ENCODE data around the gene RGS4. TPM values are rescaled to one million over a fixed set of nuclear protein-coding genes. Genes with fewer than 3 reads are reported as not detected.

The RGS4 gene
- total and polyA plus RNA-seq, 10 donors = 0.38 to 3.8 (median 1.6) TPM

DNA sequence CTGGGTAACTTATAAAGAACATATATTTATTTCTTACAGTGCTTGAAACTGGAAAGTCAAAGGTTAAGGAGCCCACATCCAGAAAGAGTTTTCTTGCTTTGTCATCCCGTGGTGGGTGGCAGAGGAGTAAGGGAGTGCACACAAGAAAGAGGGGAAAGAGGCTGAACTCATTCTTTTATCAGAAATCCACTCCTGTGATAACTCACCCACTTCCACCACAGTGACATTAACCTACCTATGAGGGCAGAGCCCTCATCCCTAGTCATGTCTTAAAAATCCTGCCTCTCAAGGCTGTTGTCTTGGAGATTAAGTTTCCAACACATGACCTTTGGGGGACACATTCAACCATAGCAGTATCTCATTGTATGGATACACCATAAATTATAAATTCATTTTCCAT, 32.5 kb upstream of the RGS4 start:
- Histone ChIP-seq H3K4me3 (no peak overlapping the region), H3K27ac (no peak overlapping the region), H3K9me3 (no peaks in the 10 kb centered on the region), H3K4me1 (no peaks in the 10 kb centered on the region), H3K27me3 (replicated peaks in 1 of 7) (no peaks in the 10 kb centered on the region), H3K36me3 (no peaks in the 10 kb centered on the region)
- 13 to 52% (median 35%) methylated on average over 1 of the region's 1 CpG for WGBS, 5 donors
- DNase-seq = no peak
- TF ChIP-seq POLR2A (IDR thresholded peaks at IDR 0.05) (no peak), POLR2AphosphoS5 (IDR thresholded peaks at IDR 0.05) (no peak), CTCF (IDR thresholded peaks at IDR 0.05 in 8 of 11, conservative IDR thresholded peaks at IDR 0.05 in 3 of 11) (no peak)
- intact Hi-C loops (cut with DNase I; ENCODE audit: low total_unique reads) = no loop called here

GRCh38 chr1:163038928-163039706, 30.0 kb upstream of the RGS4 start:
- TF ChIP-seq POLR2AphosphoS5 (IDR thresholded peaks at IDR 0.05) (no peak), CTCF (IDR thresholded peaks at IDR 0.05 in 8 of 11, conservative IDR thresholded peaks at IDR 0.05 in 3 of 11) (no peak), POLR2A (IDR thresholded peaks at IDR 0.05) (no peak)
- H3K36me3 ChIP-seq = no peaks in the 10 kb centered on the region
- H3K9me3 ChIP-seq = no peaks in the 10 kb centered on the region
- H3K4me1 ChIP-seq = no peaks in the 10 kb centered on the region
- no peak overlapping the region for H3K4me3 ChIP-seq
- intact Hi-C loops (cut with DNase I; ENCODE audit: low total_unique reads) = no loop called here
- WGBS, 5 donors = 70 to 81% (median 76%) methylated on average over 2 of the region's 2 CpGs
- no peak overlapping the region for H3K27ac ChIP-seq
- H3K27me3 ChIP-seq (replicated peaks in 1 of 7) = peaks cover 0 to 4% (median 0%) of the 10 kb centered on the region in 7 donors
- no peak for DNase-seq

GRCh38 chr1:163039707-163040093, 29.5 kb upstream of the RGS4 start:
- Histone ChIP-seq H3K27me3 (replicated peaks in 1 of 7) (peaks cover 0 to 4% (median 0%) of the 10 kb centered on the region in 7 donors), H3K36me3 (no peaks in the 10 kb centered on the region), H3K27ac (no peak overlapping the region), H3K4me3 (no peak overlapping the region), H3K4me1 (no peaks in the 10 kb centered on the region), H3K9me3 (no peaks in the 10 kb centered on the region)
- no peak for TF ChIP-seq POLR2A (IDR thresholded peaks at IDR 0.05)
- no peak for DNase-seq
- 90 to 93% (median 91%) methylated on average over 2 of the region's 2 CpGs for WGBS, 5 donors
- intact Hi-C loops (cut with DNase I; ENCODE audit: low total_unique reads) = no loop called here

- Histone ChIP-seq H3K9me3 (no peaks in the 10 kb centered on the region), H3K27me3 (replicated peaks in 1 of 7) (peaks cover 0 to 4% (median 0%) of the 10 kb centered on the region in 7 donors), H3K36me3 (no peaks in the 10 kb centered on the region), H3K27ac (no peak overlapping the region), H3K4me3 (no peak overlapping the region), H3K4me1 (no peaks in the 10 kb centered on the region)
- 4 to 12% (median 8%) methylated on average over 1 of the region's 1 CpG for WGBS, 5 donors
- TF ChIP-seq POLR2A (IDR thresholded peaks at IDR 0.05) (no peak), POLR2AphosphoS5 (IDR thresholded peaks at IDR 0.05) (no peak), CTCF (IDR thresholded peaks at IDR 0.05 in 8 of 11, conservative IDR thresholded peaks at IDR 0.05 in 3 of 11) (no peak)
- intact Hi-C loops (cut with DNase I; ENCODE audit: low total_unique reads) = no loop called here
- no peak for DNase-seq
Observed at GRCh38 chr1:163046071-163046470, 23.1 kb upstream of the RGS4 start.
